ENCODE data around the gene SFXN5. TPM values are rescaled to one million over a fixed set of nuclear protein-coding genes. Genes with fewer than 3 reads are reported as not detected.
A peak's percentile ranks its signal among the peaks of the same experiment; 100 is the strongest.
"Not testable (repeated sequence)": the region's sequence is repeated elsewhere in the genome, so short reads cannot be mapped to it uniquely, and the experiment has no call there.

SFXN5 gene
- total RNA-seq, 4 donors from 2014 or later, result 8.4 to 18.3 (median 15.3) TPM

- peak in 1 of 2 donors; percentile 29 for DNase-seq (ENCODE audit: low spot score in 2 of 2)
- intact Hi-C loops (cut with DNase I; ENCODE audit: low total_unique reads), result no loop called here
- WGBS, 2 donors, result 36 to 43% methylated on average over 1 of the region's 1 CpG
- TF ChIP-seq POLR2A (IDR thresholded peaks at IDR 0.05) (no peak), CTCF (IDR thresholded peaks at IDR 0.05) (no peak)
- H3K4me3 ChIP-seq (ENCODE audit: low read depth, poor library complexity, severe bottlenecking), result no peak overlapping the region
Observed at GRCh38 chr2:72911256-72911655, 160.3 kb downstream of the SFXN5 start.

- WGBS, 2 donors, result 80 to 90% methylated on average over 3 of the region's 3 CpGs
- H3K4me3 ChIP-seq (ENCODE audit: low read depth, poor library complexity, severe bottlenecking), result no peak overlapping the region
- TF ChIP-seq CTCF (IDR thresholded peaks at IDR 0.05) (no peak), POLR2A (IDR thresholded peaks at IDR 0.05) (no peak)
- intact Hi-C loops (cut with DNase I; ENCODE audit: low total_unique reads), result no loop called here
- no peak for DNase-seq (ENCODE audit: low spot score in 2 of 2)
Observed at GRCh38 chr2:72908741-72909140, 162.8 kb downstream of the SFXN5 start.

GRCh38 chr2:72907369-72907768 lies 164.1 kb downstream of the SFXN5 start:
- H3K4me3 ChIP-seq (ENCODE audit: low read depth, poor library complexity, severe bottlenecking); intact Hi-C loops (cut with DNase I; ENCODE audit: low total_unique reads): not testable (repeated sequence)
- WGBS, 2 donors, result 87 to 88% methylated on average over 13 of the region's 13 CpGs
- DNase-seq (ENCODE audit: low spot score in 2 of 2), result peak in 1 of 2 donors; percentile 58

- DNase-seq (ENCODE audit: low spot score in 2 of 2), result peak in 1 of 2 donors; percentile 49
- TF ChIP-seq POLR2A (IDR thresholded peaks at IDR 0.05) (no peak), CTCF (IDR thresholded peaks at IDR 0.05) (no peak)
- 52 to 71% methylated on average over 3 of the region's 3 CpGs for WGBS, 2 donors
- intact Hi-C loops (cut with DNase I; ENCODE audit: low total_unique reads), result no loop called here
- no peak overlapping the region for H3K4me3 ChIP-seq (ENCODE audit: low read depth, poor library complexity, severe bottlenecking)
Observed at GRCh38 chr2:72901426-72901825, 170.1 kb downstream of the SFXN5 start.

- DNase-seq (ENCODE audit: low spot score in 2 of 2), result peak in 1 of 2 donors; percentile 31
- WGBS, 2 donors, result 86 to 92% methylated on average over 5 of the region's 5 CpGs
- intact Hi-C loops (cut with DNase I; ENCODE audit: low total_unique reads), result no loop called here
- TF ChIP-seq POLR2A (IDR thresholded peaks at IDR 0.05) (no peak), CTCF (IDR thresholded peaks at IDR 0.05) (no peak)
- H3K4me3 ChIP-seq (ENCODE audit: low read depth, poor library complexity, severe bottlenecking), result no peak overlapping the region
Observed at GRCh38 chr2:72900191-72900825, 171.2 kb downstream of the SFXN5 start.

- no peak overlapping the region for H3K4me3 ChIP-seq (ENCODE audit: low read depth, poor library complexity, severe bottlenecking)
- DNase-seq (ENCODE audit: low spot score in 2 of 2), result peak in 1 of 2 donors; percentile 52
- WGBS, 2 donors, result 81 to 88% methylated on average over 2 of the region's 2 CpGs
- no peak for TF ChIP-seq CTCF (IDR thresholded peaks at IDR 0.05)
- no peak for TF ChIP-seq POLR2A (IDR thresholded peaks at IDR 0.05)
- intact Hi-C loops (cut with DNase I; ENCODE audit: low total_unique reads), result no loop called here
Observed at GRCh38 chr2:72898585-72898906, 173.0 kb downstream of the SFXN5 start.
